ENCODE data around the gene CMAS.
"Not testable (repeated sequence)": the region's sequence is repeated elsewhere in the genome, so short reads cannot be mapped to it uniquely, and the experiment has no call there.

CMAS gene

DNA sequence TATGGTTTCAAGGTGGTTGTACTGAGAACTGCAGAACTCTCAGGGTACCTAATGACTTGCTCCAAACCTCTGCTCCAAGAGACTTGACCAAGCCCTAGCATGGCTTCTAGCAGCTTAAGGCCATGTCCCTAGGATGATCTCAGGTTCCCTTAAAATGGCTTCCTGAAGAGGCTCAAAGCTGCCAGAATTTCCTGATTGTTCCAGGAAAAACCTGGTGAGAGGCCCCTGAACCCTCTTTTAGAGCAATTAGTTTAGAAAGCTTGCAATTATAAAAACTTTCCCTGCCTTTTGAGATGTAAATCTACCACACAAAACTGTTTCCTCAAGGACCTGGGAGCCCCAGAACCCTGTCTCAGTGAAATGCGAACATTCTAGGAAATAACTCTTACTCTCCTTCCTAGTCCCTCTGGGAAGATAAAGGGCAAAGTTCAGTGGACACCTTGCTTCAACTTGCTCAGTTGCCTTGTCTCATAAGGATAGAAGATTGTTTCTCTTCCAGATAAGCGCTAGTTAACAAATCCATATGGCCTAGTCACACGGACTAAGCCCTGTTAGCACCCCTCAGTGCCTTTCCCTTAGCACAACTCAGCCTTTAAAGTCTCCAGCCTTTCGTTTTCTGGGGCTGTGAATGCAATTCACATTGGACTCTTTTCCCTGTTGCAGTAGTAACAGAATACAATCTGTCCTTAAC lies 2.5 kb downstream of the CMAS start:
- no peak for DNase-seq

GRCh38 chr12:22050078-22050477 lies 4.1 kb downstream of the CMAS start:
- no peak for DNase-seq

- no peak for DNase-seq
Observed at GRCh38 chr12:22051114-22051698, 5.2 kb downstream of the CMAS start.

DNA sequence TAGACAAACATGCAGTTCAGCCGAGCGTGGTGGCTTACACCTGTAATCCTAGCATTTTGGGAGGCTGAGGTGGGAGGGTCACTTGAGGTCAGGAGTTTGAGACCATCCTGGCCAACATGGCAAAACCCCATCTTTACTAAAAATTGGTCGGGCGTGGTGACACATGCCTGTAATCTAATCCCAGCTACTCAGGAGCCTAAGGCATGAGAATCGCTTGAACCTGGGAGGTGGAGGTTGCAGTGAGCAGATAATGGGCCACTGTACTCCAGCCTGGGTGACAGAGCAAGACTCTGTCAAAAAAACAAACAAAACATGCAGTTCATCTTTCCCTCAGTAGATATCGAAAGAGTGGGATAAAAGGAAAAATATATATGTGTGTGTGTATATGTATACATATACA lies 7.0 kb downstream of the CMAS start:
- DNase-seq = not testable (repeated sequence)

GRCh38 chr12:22054155-22054554 lies 8.1 kb downstream of the CMAS start:
- DNase-seq = no peak

- DNase-seq = no peak
Observed at GRCh38 chr12:22056607-22057006, 10.6 kb downstream of the CMAS start.

DNA sequence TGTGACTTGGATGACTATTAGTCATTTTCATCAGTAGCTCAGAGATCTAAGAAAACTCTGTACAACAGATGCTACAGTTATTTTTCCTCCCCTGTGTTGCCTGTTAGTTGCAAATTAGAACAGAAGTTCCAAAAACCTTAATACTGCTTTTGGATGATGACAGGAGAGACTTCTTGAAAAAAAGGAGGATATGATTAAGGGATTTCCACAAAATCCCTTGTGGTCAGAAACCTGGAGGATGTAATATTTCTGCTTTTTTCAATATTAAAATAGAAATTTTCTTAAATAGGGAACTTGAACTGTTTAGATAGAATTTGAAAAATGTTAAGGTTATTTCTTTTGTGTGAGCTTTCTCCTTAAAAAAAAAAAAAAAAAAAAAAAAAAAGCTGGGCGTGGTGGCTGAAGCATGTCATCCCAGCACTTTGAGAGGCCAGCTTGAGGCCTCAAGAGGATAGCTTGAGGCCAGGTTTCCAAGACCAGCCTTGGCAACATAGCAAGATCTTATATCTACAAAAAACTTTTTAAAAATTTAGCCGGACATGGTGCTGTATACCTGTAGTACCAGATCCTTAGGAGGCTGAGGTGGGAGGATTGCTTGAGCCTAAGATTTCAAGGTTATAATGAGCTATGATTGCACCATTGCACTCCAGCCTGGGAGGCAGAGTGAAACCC lies 14.1 kb downstream of the CMAS start:
- DNase-seq = no peak

DNA sequence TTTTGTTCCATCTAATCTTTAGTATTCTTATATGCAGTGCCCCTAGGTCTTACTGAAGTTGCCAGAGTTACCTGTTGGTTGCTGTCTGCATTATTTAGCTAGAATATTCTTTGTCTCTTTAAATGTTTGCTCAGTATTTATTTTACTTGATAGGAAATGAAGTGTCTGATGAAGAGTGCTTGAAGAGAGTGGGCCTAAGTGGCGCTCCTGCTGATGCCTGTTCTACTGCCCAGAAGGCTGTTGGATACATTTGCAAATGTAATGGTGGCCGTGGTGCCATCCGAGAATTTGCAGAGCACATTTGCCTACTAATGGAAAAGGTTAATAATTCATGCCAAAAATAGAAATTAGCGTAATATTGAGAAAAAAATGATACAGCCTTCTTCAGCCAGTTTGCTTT lies 18.9 kb downstream of the CMAS start:
- no peak for DNase-seq

DNA sequence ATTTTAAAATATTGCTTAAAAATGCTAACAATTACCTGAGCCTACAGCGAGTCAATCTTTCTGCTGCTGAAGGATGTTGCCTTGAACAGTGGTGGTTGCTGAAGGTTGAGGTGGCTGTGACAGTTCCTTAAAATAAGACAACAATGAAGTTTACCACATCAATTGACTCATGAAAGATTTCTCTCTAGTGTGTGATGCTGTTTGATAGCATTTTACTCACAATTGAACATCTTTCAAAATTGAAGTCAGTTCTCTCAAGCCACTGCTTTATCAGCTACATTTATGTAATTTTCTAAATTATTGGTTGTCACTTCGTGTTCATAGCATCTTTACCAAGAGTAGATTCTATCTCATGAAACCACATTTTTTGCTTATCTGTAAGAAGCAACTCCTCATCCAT lies 20.3 kb downstream of the CMAS start:
- peak in 1 of 6 experiments; percentile 22 for DNase-seq

GRCh38 chr12:22069851-22070250 lies 23.8 kb downstream of the CMAS start:
- no peak for DNase-seq

- no peak for DNase-seq
Observed at GRCh38 chr12:22082190-22082701, 36.2 kb downstream of the CMAS start.

DNA sequence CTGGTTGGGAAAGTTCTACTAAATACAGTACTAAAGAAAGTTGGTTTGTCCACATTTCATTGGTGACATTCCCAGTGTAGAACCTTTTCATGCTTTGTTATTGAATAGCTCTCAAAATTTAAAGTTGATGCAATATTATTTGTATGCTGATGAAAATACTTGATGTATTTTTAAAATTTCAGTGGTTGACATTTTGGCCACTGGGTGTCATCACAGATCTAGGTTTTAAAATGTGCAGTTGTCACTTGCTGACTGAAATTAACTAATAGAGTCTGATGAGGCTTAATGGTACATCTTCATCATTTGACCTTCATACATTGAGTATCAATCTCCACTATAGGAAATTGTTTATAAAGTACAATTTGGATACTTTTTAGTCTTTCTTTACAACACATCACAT lies 37.1 kb downstream of the CMAS start:
- DNase-seq = peak in 4 of 6 experiments; percentile 6 to 53 (median 28)

DNA sequence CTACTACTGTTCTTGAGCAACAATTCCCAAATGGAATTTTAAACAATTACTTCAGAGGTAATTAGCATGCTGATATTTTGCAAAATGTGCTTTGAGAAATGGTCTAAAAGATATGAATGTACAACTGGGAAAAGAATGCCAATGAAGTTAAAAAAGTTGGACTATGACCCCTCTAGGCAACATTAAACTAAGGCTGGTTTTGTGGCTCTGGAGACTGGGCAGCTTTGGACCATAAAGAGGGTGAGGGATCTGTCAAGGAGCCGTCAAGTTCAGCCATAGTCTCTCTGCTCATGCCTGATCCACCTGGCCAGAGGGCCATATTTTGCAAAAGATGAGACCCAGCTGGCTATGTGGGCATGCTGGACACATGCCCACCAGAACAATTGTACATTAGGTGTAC lies 38.8 kb downstream of the CMAS start:
- no peak for DNase-seq

GRCh38 chr12:22088886-22089285 lies 42.9 kb downstream of the CMAS start:
- no peak for DNase-seq

- DNase-seq = no peak
Observed at GRCh38 chr12:22089486-22089885, 43.5 kb downstream of the CMAS start.

- not testable (repeated sequence) for DNase-seq
Observed at GRCh38 chr12:22099062-22099461, 53.0 kb downstream of the CMAS start.

GRCh38 chr12:22100958-22101748 lies 55.1 kb downstream of the CMAS start:
- DNase-seq = peak in 3 of 6 experiments; percentile 11 to 34 (median 32)

DNA sequence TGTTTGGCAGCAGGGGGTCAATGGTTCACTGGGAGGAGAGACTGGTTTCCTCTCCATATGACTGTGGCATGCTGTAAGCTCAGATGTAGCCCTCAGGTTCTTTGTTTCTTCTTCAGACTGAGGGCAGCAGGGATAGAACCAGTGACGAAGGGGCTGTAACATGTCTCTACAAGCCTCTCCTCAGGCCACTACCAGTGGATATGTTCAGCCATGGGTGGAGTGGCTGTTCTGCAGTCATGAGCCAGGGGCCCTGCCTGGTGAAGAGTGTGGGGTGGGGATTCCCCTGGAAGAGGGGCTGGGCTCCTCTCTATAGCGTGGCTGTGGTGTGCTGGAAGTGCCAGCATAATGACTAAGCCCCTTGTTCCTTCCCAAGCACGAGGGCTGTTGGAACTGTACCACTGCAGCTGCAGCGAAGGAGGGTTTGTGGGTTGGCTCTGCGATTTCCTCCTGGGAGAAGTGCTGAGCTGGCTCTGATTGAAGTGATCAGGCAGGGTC lies 55.8 kb downstream of the CMAS start:
- peak in 1 of 6 experiments; percentile 15 for DNase-seq

DNA sequence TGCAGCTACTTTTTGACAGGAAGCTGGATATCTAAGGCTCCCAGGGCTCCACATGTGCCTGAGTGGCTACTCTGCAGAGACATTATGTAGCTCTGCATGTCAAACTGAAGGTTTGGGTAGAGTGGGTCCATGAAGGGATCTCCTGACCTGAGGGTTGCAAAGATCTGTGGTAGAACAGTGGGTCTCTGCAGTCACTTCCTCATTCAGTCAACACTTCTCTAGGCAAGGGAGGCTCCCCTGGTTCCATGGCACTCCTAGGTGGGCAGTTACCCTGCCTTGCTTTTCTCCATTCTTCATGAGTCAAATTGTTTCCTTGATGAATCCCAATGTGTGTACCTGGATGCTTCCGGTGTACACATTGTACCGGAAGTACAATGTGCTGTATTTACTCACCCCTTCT lies 57.4 kb downstream of the CMAS start:
- no peak for DNase-seq

- DNase-seq = no peak
Observed at GRCh38 chr12:22105542-22105941, 59.5 kb downstream of the CMAS start.

DNA sequence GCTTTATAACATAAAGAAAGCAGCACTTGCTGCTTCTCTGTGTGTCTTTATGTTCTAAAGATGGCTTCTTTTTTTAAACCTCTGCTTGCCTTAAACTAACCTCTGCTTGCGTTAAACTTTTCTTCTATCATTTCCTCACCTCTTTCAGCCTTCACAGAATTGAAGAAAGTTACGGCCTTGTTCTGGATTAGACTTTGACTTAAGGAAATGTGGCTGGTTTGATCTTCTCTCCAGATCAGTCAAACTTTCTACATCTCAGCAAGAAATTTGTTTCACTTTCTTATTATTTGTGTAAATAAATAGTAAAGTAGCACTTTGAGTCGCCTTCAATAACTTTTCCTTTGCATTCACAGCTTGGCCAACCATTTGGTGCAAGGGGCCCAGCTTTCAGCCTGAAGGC lies 64.2 kb downstream of the CMAS start:
- peak in 3 of 6 experiments; percentile 1 to 11 (median 7) for DNase-seq
